Mesothelial cell of epicardium (in vitro differentiated cells): ENCODE results near the gene CAND1. TPM values are rescaled to one million over a fixed set of nuclear protein-coding genes. Genes with fewer than 3 reads are reported as not detected.

ENCODE experiments used
- DNase-seq, 2 experiments: peaks; one replicate each; pipeline ENCODE4 v3.0.0; 2021; ENCODE audit warnings: low spot score in 2 of 2; ENCODE audit not compliant: unreplicated experiment in 2 of 2
- H3K27ac Mint-ChIP-seq: 2 replicates; pipeline ENCODE4 v1.8.0; 2021; ENCODE audit warnings: mixed read lengths
- H3K27me3 Mint-ChIP-seq: 2 replicates; pipeline ENCODE4 v1.8.0; 2021; ENCODE audit warnings: low read depth, mixed read lengths
- H3K36me3 Mint-ChIP-seq: 2 replicates; pipeline ENCODE4 v1.8.0; 2021; ENCODE audit warnings: mixed read lengths
- H3K4me1 Mint-ChIP-seq: 2 replicates; pipeline ENCODE4 v1.8.0; 2021; ENCODE audit warnings: mixed read lengths
- H3K4me3 Mint-ChIP-seq: 2 replicates; pipeline ENCODE4 v1.8.0; 2021; ENCODE audit warnings: mild to moderate bottlenecking, moderate library complexity, mixed read lengths
- H3K9me3 Mint-ChIP-seq: 2 replicates; pipeline ENCODE4 v1.8.0; 2021; ENCODE audit warnings: mixed read lengths
- total RNA-seq: library from RNA; stranded (reverse); gene quantifications from 3 replicates; pipeline ENCODE4 v1.2.1, GENCODE V29; 2021
- TF ChIP-seq, protein P1 (sequence below): fragments of 200-600 bp; sonication (generic); IDR thresholded peaks from one replicate; pipeline ENCODE4 v1.5.0; 2021; ENCODE audit warnings: antibody characterized with exemption; ENCODE audit not compliant: unreplicated experiment

CAND1 gene
- total RNA-seq, 1 donor from 2014 or later = 270 TPM

DNA sequence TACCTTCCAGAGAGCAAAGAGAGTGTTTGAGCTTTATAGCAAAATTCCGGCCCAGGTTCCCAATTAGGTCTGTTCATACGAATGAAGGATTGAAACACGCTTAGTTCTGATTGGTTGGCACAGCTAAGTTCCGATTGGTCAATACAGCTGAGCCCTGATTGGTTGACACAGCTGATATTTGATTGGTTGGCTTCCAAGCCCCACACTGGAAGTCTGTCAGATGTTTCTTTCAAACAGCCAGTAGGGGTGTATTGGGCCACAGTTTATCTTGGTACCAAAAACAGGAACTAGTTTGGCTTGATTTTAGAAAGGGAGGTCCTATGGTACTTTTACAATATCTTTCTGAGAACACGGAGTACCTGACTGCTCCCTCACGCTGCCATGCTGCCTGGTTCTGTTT is 93.4 kb downstream of the CAND1 start:
- peaks cover 25% of the 10 kb centered on the region for H3K4me1 Mint-ChIP-seq
- H3K36me3 Mint-ChIP-seq = peaks cover 3% of the 10 kb centered on the region
- no peaks in the 10 kb centered on the region for H3K27me3 Mint-ChIP-seq
- DNase-seq = no peak
- peaks cover 16% of the 10 kb centered on the region for H3K9me3 Mint-ChIP-seq
- no peak overlapping the region for H3K27ac Mint-ChIP-seq
- no peak overlapping the region for H3K4me3 Mint-ChIP-seq
- TF ChIP-seq, protein P1, sequence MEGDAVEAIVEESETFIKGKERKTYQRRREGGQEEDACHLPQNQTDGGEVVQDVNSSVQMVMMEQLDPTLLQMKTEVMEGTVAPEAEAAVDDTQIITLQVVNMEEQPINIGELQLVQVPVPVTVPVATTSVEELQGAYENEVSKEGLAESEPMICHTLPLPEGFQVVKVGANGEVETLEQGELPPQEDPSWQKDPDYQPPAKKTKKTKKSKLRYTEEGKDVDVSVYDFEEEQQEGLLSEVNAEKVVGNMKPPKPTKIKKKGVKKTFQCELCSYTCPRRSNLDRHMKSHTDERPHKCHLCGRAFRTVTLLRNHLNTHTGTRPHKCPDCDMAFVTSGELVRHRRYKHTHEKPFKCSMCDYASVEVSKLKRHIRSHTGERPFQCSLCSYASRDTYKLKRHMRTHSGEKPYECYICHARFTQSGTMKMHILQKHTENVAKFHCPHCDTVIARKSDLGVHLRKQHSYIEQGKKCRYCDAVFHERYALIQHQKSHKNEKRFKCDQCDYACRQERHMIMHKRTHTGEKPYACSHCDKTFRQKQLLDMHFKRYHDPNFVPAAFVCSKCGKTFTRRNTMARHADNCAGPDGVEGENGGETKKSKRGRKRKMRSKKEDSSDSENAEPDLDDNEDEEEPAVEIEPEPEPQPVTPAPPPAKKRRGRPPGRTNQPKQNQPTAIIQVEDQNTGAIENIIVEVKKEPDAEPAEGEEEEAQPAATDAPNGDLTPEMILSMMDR = no peak

DNA sequence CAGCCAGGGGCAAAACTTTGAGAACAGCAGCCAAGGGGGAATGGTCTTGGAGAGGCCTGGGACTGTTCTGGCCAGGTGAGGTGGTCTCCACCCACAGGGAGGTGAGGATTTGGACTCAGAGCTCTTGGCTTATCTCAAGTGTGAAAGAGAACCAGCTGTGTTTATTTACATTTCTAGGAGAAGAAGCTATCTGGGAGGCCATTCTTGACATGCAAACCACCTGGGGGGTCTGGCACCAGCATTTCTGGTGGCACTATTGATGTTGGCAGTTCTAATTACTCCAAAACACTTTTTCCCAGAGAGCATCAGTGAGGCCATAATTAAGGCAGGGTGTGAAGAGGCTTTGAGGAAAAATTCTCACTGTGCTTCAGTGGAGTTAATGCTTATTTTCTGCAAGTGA is 95.1 kb downstream of the CAND1 start:
- H3K27me3 Mint-ChIP-seq = no peaks in the 10 kb centered on the region
- TF ChIP-seq, protein P1 = no peak
- peaks cover 15% of the 10 kb centered on the region for H3K4me1 Mint-ChIP-seq
- H3K9me3 Mint-ChIP-seq = peaks cover 16% of the 10 kb centered on the region
- no peak overlapping the region for H3K27ac Mint-ChIP-seq
- peaks cover 3% of the 10 kb centered on the region for H3K36me3 Mint-ChIP-seq
- no peak for DNase-seq
- H3K4me3 Mint-ChIP-seq = no peak overlapping the region

DNA sequence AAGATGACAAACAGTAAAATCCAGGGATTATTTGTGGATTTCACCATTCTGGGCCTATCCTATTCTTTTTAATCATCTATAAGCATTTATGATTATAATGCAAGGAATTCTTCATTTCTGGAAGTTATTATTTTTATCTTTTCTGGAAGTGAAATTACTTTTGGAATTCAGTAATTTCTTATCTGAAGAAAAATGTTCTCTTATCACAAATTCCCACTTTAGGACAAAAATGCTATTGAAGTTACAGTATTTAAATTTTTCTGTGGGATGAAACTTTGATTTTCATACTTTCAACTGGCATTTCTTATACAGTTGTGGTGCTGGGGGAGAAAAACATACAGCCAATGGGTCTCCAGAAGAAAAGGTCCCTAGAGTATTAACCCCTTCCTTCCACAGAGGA is 96.0 kb downstream of the CAND1 start:
- H3K4me3 Mint-ChIP-seq = no peak overlapping the region
- DNase-seq = no peak
- no peak overlapping the region for H3K27ac Mint-ChIP-seq
- H3K27me3 Mint-ChIP-seq = no peaks in the 10 kb centered on the region
- H3K36me3 Mint-ChIP-seq = peaks cover 3% of the 10 kb centered on the region
- peaks cover 16% of the 10 kb centered on the region for H3K9me3 Mint-ChIP-seq
- peaks cover 14% of the 10 kb centered on the region for H3K4me1 Mint-ChIP-seq
- TF ChIP-seq, protein P1 = no peak

DNA sequence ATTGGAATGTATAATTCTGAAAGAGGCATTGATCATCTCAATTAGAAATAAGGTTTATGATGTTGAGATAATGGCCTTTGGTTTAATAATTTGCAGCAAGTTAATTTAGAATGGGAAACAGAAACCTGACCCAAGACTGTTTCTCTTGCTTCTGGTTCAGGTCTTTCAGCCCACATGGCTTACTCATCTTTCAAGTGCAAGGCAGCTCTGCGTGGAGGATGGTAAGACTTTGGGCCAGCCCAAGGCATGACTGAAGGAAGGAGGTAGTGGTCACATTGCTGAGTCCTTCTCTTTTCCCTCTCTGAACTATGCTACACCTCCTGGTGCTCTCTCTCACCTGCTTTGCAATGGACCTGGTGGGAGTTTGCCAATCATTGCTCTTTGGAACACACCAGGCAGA is 98.7 kb downstream of the CAND1 start:
- Mint-ChIP-seq H3K27me3 (no peaks in the 10 kb centered on the region), H3K4me1 (peaks cover 22% of the 10 kb centered on the region), H3K4me3 (no peak overlapping the region), H3K36me3 (peaks cover 2% of the 10 kb centered on the region), H3K9me3 (peaks cover 10% of the 10 kb centered on the region), H3K27ac (no peak overlapping the region)
- DNase-seq = no peak
- TF ChIP-seq, protein P1 = no peak
